ENCODE measurements around the gene EFHD1. TPM values are rescaled to one million over a fixed set of nuclear protein-coding genes. Genes with fewer than 3 reads are reported as not detected.

The EFHD1 gene
- total and polyA plus RNA-seq, 2 donors (not counting 1 experiment from before 2014, with no cell fraction given) = not detected

GRCh38 chr2:232731470-232731869 is 98.1 kb downstream of the EFHD1 start:
- peaks cover 5 to 49% of the 10 kb centered on the region in 2 experiments for H3K36me3 ChIP-seq (replicated peaks in 1 of 2; ENCODE audit: control extremely low read depth in 1 of 2, control insufficient read depth in 1 of 2, extremely low read depth in 1 of 2, insufficient read depth in 2 of 2, low read length in 1 of 2)
- no peak overlapping the region for H3K27ac ChIP-seq (ENCODE audit: low read length in 2 of 2)
- peaks cover 24% of the 10 kb centered on the region for H4K20me1 ChIP-seq (ENCODE audit: control insufficient read depth, insufficient read depth, low read length, poor library complexity, severe bottlenecking)
- H3K79me2 ChIP-seq (ENCODE audit: control insufficient read depth, insufficient read depth, low read length) = peaks cover 31% of the 10 kb centered on the region
- ChIA-PET POLR2A (no interaction called here), CTCF (no interaction called here)
- no peak overlapping the region for H2AFZ ChIP-seq (ENCODE audit: insufficient read depth, low read depth, low read length, poor library complexity, severe bottlenecking)
- Mint-ChIP-seq H3K27me3 (no peaks in the 10 kb centered on the region), H3K4me1 (no peaks in the 10 kb centered on the region), H3K27ac (no peak overlapping the region), H3K4me3 (no peak overlapping the region), H3K9me3 (ENCODE audit: insufficient read depth) (no peaks in the 10 kb centered on the region)
- no CpG with 5 or more reads among the region's 2 CpGs for WGBS (ENCODE audit: insufficient coverage)
- H3K4me1 ChIP-seq (ENCODE audit: control insufficient read depth in 2 of 2, insufficient read depth in 2 of 2, low read length in 2 of 2) = no peaks in the 10 kb centered on the region
- TF ChIP-seq CTCF (IDR thresholded peaks at IDR 0.05) (no peak), EZH2 (IDR thresholded peaks at IDR 0.05; ENCODE audit: borderline replicate concordance, insufficient read depth, low read depth, low read length, poor library complexity, severe bottlenecking) (no peak)
- no peak overlapping the region for H3K9ac ChIP-seq (ENCODE audit: low read length)
- intact Hi-C loops (cut with micrococcal nuclease) = no loop called here
- no peak for DNase-seq
- H3K9me3 ChIP-seq (ENCODE audit: control extremely low read depth in 1 of 3, control insufficient read depth in 2 of 3, insufficient read depth in 1 of 3, low read length in 2 of 3) = no peaks in the 10 kb centered on the region
- H3K27me3 ChIP-seq (replicated peaks in 1 of 4; ENCODE audit: control extremely low read depth in 1 of 4, control insufficient read depth in 3 of 4, insufficient read depth in 4 of 4, low read length in 3 of 4) = no peaks in the 10 kb centered on the region
- H3K4me2 ChIP-seq (replicated peaks; ENCODE audit: low read depth, low read length, poor library complexity, severe bottlenecking) = no peak overlapping the region
- no peak overlapping the region for H3K4me3 ChIP-seq (ENCODE audit: control extremely low read depth in 1 of 5, extremely low read depth in 1 of 5, insufficient read depth in 1 of 5, low read depth in 2 of 5, low read length in 4 of 5)
- no peak for ATAC-seq (ENCODE audit: low read depth)

Small RNA genes lying within 50 kb of the gene (small RNA-seq; reads per million reads assigned to genes)
- not detected for gene RN7SL359P (ENCODE audit: insufficient read length, low read depth, low replicate concordance)

Other genes with a start within 250 kb of the EFHD1 start
- not detected in 2 replicates for gene ALPG, start 226.8 kb upstream of the EFHD1 start, total RNA-seq
- gene ALPG, start 226.8 kb upstream of the EFHD1 start, polyA plus RNA-seq = not detected in 2 replicates
- not detected in 2 replicates for gene ALPI, start 177.5 kb upstream of the EFHD1 start, total RNA-seq
- gene ALPI, start 177.5 kb upstream of the EFHD1 start, polyA plus RNA-seq = not detected in 2 replicates
- gene ECEL1, start 145.8 kb upstream of the EFHD1 start, total RNA-seq = 0.27 and 0.47 TPM in 2 replicates
- gene ECEL1, start 145.8 kb upstream of the EFHD1 start, polyA plus RNA-seq = not detected in 2 replicates
- not detected in 2 replicates for gene PRSS56, start 113.2 kb upstream of the EFHD1 start, total RNA-seq
- not detected in 2 replicates for gene PRSS56, start 113.2 kb upstream of the EFHD1 start, polyA plus RNA-seq
- gene CHRND, start 107.4 kb upstream of the EFHD1 start, total RNA-seq = not detected in 2 replicates
- gene CHRND, start 107.4 kb upstream of the EFHD1 start, polyA plus RNA-seq = not detected in 2 replicates
- gene CHRNG, start 93.9 kb upstream of the EFHD1 start, total RNA-seq = not detected in 2 replicates
- gene CHRNG, start 93.9 kb upstream of the EFHD1 start, polyA plus RNA-seq = not detected in 2 replicates
- gene TIGD1, start 83.0 kb upstream of the EFHD1 start, total RNA-seq = 13.6 and 14.7 TPM in 2 replicates
- gene TIGD1, start 83.0 kb upstream of the EFHD1 start, polyA plus RNA-seq = 6.4 and 7.6 TPM in 2 replicates
- gene EIF4E2, start 82.9 kb upstream of the EFHD1 start, total RNA-seq = 66.7 and 67.0 TPM in 2 replicates
- 17.9 and 29.6 TPM in 2 replicates for gene EIF4E2, start 82.9 kb upstream of the EFHD1 start, polyA plus RNA-seq
- 108 and 110 TPM in 2 replicates for gene GIGYF2, start 63.7 kb downstream of the EFHD1 start, total RNA-seq
- gene GIGYF2, start 63.7 kb downstream of the EFHD1 start, polyA plus RNA-seq = 7.2 and 16.5 TPM in 2 replicates
- gene KCNJ13, start 143.0 kb downstream of the EFHD1 start, total RNA-seq = not detected in 2 replicates
- gene KCNJ13, start 143.0 kb downstream of the EFHD1 start, polyA plus RNA-seq = not detected in 2 replicates
- 0.94 and 2.2 TPM in 2 replicates for gene SNORC, start 236.7 kb downstream of the EFHD1 start, total RNA-seq
- 0.91 and 1.5 TPM in 2 replicates for gene SNORC, start 236.7 kb downstream of the EFHD1 start, polyA plus RNA-seq